Adipose tissue (tissue), 3 donors: Measurements from ENCODE around the gene FSTL5. TPM values are rescaled to one million over a fixed set of nuclear protein-coding genes. Genes with fewer than 3 reads are reported as not detected.
"Not testable (repeated sequence)": the region's sequence is repeated elsewhere in the genome, so short reads cannot be mapped to it uniquely, and the experiment has no call there.

Experiments used
- H3K27ac ChIP-seq: one replicate; pipeline ENCODE4 v1.5.1; 2013; ENCODE audit warnings: low read depth, low read length
- WGBS, 3 donors: extraction: QIAGEN DNeasy Blood & Tissue Kit; methylation state at CpG; one replicate each; pipeline ENCODE4 v1.1.7; 2013; 5-methylcytosine and 5-hydroxymethylcytosine counted together
- polyA plus RNA-seq, 3 donors: library from polyadenylated mRNA; stranded (reverse); fragments of 200-250 nt; gene quantifications; one replicate each; pipeline ENCODE4 v1.2.3, GENCODE V29; 2013
- donor health status: healthy with polysubstance abuse.
- donor health status: Bipolar disorder and iron deficiency.
- donor health status: healthy.

Gene FSTL5
- under 1 TPM in 1 of 3 donors, not detected in 2; 0.09 TPM for polyA plus RNA-seq

DNA sequence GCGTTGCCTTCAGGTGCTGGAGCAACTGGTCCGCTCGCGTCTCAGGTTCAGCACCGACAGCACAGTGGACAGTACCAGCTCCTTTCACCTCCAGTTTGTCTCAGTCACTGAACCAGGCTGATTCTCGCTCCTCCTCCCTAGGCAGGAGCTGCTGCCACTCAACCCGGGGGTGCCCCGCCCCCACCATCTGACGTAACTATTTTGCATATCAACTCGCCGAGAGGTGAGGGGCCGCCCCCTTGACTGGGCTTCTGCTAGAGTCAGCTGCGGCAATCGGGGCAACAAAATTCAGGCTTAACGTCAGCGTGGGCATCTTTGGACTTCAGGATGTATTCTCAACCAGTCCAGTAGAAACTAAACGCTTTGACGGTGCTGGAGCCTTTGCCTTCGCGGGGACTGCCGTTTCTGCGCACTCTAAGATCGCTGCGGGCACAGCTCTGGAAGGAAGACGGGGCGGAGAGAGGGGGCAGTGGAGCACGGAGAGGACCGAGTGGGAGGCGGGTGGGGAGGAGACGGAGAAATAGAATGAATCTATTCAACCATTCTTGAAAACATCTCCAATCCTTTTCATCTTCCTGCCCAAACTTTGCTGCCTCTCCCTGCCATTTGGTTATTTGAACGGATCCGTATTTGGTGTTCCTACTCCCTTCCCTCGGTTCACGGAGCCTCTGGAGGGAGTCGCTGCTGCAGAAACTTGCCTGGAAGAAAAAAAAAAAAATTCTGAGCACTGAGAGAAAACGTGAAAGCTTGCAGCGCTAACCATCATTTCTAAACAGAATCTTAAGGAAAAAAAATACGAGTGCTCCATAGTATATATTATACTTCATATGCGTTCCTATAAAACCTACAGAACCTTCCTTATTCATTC is at the start of gene FSTL5:
TSS of gene FSTL5 (minus strand) at position 109 of the 868 bp plus-strand sequence. CDS start 52,604 bp downstream, outside the sequence.
- H3K27ac ChIP-seq, result no peak within 1 kb of the TSS
- 2 to 3% (median 2%) methylated on average over 39 of the region's 39 CpGs for WGBS, 3 donors

DNA sequence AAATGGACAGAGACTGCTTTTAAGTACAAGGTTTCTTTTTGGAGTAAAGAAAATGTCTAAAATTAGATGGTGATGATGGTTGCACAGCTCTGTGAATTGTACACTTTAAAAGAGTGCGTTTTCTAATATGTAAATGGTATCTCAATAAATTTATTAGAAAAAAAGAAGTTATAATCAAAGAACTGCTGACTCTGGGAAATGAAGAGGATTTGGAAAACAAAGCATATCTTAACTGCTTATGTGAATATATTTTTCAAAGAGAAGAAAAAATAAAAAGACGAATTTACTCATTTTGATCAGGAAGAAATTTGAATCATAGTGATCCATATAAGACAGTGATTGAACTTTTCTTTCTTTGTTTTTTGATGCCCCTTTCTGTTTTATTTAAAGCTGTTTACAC is 45.9 kb upstream of the FSTL5 start:
- no peak overlapping the region for H3K27ac ChIP-seq
- WGBS, 3 donors, result 73 to 84% (median 82%) methylated on average over 2 of the region's 2 CpGs

DNA sequence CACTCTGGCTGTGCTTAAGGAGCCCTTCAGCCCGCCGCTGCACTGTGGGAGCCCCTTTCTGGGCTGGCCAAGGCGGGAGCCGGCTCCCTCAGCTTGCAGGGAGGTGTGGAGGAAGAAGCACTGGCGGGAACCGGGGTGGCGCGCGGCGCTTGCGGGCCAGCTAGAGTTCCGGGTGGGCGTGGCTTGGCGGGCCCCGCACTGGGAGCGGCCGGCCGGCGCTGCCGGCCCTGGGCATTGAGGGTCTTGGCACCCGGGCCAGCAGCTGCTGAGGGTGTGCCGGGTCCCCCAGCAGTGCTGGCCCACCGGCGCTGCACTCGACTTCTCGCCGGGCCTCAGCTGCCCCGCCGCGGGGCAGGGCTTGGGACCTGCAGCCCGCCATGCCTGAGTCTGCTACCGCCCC is 39.7 kb upstream of the FSTL5 start:
- 94 to 97% (median 95%) methylated on average over 11 to 32 of the region's 32 CpGs for WGBS, 3 donors
- not testable (repeated sequence) for H3K27ac ChIP-seq

DNA sequence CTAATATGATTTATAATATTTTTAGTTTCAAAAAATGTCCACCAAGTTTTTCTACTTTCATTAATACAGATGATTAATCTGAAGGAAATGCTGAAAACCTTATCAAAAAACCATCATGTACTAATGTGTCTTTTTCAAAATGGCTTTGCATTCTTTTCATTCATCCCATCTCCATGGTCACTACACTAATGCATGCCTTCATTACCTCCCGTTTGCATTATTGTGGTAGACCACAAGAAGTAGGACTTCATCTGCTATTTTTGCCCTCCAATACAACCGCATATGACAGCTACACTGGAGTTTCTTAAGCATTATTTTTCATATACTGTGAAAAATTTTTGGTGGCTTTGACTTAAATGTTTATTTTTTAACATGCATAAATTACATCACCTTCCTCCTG is 37.9 kb upstream of the FSTL5 start:
- no peak overlapping the region for H3K27ac ChIP-seq
- 72 to 83% (median 82%) methylated on average over 2 of the region's 2 CpGs for WGBS, 3 donors

DNA sequence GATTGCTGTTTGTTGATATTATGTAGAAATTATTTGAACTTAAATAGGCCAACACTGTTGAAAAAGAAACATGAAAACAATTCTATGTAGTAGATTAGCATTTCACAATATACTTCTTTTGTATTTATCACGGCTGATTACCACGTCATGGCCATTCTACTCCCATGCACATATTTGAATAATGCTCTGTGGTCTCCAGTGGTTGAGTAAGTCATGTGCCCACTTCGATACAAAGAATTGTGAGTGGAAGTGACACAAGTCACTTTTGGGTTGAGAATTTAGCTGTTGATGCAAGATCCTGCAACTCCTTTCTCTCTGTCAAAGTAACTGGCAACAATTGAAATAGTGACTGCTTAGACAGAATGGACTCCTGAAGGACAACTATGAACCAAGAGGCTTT is 6.7 kb upstream of the FSTL5 start:
- no peak overlapping the region for H3K27ac ChIP-seq
- 36 to 43% (median 37%) methylated on average over 3 of the region's 3 CpGs for WGBS, 3 donors

DNA sequence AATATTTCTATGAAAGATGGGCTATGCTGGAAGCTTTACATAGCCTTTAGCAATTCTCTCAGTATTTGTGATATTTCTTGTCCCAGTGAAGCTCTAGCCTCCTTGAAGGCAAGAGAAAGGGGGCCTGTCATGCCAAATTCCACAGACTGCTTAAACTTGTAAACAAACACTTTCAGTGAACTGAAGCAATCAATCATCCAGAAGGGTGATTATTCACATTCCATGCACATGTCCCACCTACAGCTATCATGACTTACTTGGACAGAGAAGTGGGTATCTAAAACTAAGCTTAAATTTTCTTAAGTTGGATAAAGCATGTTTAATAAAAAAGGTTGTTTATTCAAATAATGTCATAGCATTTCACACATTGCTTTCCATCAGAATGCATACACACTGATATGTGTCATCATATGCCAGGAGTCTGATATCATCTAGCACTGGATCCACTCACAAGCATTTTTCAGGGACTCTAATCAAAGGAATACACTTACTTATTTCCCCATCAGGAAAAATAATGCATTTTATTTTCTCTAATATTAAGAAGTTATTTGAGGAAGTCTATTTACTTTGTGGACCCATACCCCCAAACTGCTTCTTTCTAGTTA is 1.2 kb upstream of the FSTL5 start:
- no peak overlapping the region for H3K27ac ChIP-seq

DNA sequence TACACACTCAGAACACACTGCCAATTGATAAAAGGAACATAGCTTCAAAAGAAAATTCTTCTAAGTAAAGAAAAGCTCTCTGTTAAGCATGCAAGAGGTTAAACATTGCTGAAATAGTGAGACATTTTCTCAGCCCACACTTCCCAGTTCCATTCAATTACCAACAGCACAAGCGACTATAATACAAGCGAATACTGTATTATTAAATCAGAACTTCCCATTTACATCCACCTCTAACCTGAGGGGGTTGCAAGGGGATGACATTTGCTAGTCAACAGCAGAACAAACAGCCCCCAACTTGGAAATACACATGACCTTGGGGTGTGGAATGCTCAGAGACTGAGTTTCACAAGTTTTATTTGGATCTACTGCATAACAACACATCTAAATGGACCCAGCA is 1.1 kb downstream of the FSTL5 start:
- H3K27ac ChIP-seq, result no peak overlapping the region
- WGBS, 3 donors, result 21 to 48% (median 45%) methylated on average over 2 of the region's 2 CpGs

DNA sequence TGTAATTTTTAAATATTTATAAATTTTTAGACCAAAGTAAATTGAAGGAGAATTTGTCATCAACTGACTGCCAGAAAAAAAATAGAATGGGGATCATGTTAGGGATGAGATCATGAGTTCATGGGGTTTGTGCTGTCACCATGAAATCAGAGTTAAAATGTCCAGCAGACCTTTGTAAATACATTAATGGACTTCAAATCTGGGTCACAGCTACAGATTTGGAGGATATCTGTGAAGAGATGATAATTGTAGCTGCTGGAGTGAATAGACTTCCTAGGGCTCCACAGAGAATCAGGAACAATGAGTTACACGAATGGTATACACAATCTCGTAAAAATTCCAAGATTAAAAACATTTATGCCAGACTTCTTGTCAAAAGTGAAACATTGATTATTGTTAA is 6.6 kb downstream of the FSTL5 start:
- no peak overlapping the region for H3K27ac ChIP-seq
- 68 to 80% (median 76%) methylated on average over 2 of the region's 2 CpGs for WGBS, 3 donors

DNA sequence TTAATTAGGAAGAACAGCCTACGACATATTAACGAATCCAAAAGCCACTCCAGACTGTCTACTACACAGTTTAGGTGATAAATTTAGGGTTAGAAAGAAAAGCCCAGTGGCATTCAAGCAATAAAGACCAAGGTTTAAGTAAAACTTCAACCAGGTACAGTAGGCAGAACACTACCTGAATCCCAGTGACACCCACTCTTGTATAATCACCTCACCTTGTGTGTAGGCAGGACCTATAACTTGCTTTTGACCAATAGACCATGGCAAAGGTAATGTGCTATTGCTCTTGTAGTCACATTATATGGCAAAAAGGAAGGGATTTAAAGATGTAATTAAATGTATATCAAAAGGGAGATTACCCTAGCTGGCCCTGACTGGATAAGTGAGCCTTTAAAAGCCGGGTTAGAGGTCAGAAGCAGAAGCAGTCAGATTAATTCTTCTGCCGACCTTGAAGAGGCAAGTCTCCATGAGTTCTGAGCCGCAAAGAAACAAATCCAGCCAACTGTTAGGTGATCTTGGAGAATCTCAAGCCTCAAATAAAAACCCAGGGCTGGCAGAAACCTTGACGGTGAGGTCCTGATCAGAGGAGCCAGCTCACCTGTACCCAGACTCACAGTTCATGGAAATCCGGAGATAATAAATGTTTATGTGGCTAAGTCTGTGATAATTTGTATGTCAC is 8.8 kb downstream of the FSTL5 start:
- WGBS, 3 donors, result 66 to 73% (median 67%) methylated on average over 7 of the region's 7 CpGs
- H3K27ac ChIP-seq, result no peak overlapping the region

DNA sequence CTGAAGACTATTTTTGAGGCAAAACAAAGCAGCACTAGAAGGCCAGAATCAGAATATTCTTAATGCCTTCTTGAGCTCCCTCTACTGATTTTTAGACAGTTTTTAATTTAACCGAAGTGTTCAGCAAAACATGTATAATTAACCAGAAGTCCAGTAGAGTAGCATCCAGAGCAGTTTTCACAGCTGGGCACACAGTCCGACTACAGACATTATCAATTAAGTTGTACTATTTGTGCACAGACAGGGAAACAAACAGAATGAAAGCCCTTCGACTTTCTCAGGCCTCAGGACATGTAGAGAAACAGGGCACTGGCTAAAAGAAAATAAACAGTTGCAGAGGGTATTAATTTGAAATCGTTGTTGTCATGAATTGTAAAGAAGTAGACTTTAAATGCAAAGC is 11.9 kb downstream of the FSTL5 start:
- WGBS, 3 donors, result 23 to 63% (median 56%) methylated on average over 4 of the region's 4 CpGs
- no peak overlapping the region for H3K27ac ChIP-seq

DNA sequence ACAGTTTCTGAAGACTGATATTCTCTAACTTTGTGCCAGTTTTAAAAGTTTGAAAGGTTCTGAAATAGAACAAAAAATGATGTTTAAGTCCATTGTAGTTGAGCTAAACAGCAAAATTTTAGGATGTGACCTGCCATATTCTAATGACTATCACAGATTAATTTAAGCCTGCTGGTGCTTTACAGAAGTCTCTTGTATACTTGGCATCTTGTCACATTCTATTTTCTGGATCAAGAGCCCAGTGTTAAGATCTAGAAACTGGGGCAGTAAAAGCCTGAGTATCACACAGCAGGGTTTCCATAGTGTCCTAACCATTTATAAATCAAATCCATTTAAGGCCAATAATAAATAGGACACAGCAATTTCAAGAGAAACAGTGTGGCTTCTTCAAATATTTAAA is 12.4 kb downstream of the FSTL5 start:
- H3K27ac ChIP-seq, result no peak overlapping the region

DNA sequence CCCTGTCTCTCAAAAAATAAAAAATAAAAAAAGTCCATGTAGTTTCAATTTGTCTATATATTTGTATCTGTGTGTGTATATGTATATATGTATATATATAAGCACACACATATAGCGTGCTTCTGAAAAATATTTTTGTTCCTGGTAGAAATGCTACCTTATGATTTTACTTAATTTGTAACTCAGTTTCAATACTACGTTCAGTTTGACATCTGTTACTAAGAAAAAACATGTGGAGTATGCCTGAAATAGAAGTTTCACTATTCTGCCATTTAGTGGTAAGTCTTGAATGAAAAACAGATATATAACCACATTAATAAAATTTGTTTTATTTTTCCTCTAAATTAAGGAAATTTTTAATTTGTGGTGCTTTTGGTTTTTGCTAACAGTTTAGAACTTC is 14.2 kb downstream of the FSTL5 start:
- no peak overlapping the region for H3K27ac ChIP-seq
- 80 to 81% (median 80%) methylated on average over 2 of the region's 2 CpGs for WGBS, 3 donors

DNA sequence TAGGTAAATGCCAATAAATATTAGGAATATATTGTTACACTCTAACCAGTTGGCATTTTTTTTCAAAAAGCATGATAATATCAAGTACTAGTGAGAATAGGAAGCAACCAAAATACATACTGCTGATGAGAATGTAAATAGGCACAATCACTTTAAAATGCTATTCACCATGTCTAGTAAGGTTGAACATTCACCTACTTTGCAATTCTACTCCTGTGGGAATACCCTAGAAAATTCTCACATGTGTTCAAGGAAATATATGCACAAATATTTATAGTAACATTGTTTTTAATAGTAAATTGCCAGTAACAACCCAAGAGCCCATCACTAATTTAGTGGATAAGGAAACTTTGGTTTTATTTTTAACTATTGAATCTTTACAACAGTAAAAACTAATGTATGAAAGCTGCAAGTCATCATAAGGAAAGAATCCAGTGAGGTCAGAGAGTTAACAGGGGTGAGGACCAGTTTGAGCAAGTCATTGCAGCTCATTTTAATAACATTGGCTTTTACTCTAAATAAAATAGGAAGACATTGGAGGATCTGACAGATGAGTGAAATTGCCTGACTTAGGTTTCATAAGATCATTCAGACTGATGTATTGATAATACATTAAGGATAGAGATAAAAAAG is 23.6 kb downstream of the FSTL5 start:
- no peak overlapping the region for H3K27ac ChIP-seq

DNA sequence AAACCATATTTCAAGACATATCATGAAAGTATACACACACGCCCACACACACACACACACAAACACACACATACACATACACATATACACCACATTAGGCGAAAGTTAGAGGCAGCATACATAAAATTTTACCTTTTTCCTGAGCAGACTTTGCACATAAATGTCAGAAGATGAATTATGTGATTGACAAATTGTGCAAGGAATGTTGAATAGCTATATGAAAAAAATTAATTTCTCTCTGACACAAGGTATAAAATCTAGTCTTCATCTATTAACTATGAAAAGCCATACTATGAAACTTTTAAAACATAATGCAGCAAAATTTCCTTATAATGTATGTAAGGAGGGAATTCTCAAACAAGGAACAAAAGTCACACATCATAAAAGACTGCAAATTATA is 24.4 kb downstream of the FSTL5 start:
- H3K27ac ChIP-seq, result no peak overlapping the region
- WGBS, 3 donors, result 58 to 71% (median 64%) methylated on average over 2 of the region's 2 CpGs

DNA sequence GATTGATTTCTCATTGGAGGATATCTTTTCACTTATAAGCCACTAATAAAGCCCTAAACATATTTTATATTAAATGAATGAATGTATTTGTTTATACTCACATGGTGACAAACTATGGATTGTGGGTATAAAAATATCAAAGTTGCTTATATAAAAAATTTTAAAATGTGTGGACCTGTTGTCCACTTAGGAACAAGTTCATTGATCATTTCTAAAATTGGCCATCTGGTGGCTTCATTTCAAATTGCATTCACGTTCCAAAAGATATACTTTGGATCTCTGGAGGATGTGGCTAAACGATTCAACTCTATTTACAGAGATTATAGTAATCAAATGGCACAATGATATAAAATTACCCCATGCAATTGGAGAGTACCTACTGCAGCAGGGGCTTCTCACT is 32.5 kb downstream of the FSTL5 start:
- H3K27ac ChIP-seq, result no peak overlapping the region
- 35 to 45% (median 45%) methylated on average over 2 of the region's 2 CpGs for WGBS, 3 donors

DNA sequence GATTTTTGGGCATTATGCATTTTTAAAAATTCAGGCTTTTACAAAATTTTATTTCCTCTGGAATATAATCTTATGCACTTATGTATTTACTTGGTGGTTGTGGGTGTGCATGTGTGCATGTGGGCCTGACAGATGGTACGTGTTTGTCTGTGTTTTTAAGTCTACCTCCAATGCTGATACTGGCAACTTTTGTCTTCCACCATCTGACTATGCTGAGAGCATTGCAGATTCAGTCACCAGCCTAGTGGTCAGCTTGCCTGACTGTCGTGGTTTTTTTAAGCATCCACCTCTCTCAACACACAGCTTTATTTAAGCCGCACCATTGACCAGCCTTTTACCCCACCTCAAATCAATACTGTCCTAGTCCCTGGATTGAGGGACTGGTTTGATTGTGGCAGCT is 37.1 kb downstream of the FSTL5 start:
- 44 to 62% (median 58%) methylated on average over 3 of the region's 3 CpGs for WGBS, 3 donors
- H3K27ac ChIP-seq, result no peak overlapping the region

DNA sequence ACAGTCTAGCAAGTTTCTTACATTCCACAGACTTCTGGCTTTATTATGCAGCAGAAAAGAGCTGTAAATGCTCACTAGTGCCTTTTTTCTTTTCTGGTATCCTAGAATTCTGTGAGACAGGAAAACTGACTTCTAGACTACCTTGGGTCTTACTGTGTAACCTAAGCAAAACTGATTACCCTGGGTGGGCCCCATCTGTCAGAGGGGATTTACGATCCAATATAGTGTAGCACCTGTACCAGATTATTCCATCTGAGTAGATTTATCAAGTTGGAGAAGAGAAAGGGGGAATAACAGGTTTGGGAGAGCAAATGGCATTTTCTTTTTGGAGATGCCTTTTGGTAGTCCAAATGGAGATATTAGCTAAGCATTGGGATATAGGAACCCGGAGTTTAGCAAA is 46.7 kb downstream of the FSTL5 start:
- 60 to 74% (median 66%) methylated on average over 2 of the region's 2 CpGs for WGBS, 3 donors

DNA sequence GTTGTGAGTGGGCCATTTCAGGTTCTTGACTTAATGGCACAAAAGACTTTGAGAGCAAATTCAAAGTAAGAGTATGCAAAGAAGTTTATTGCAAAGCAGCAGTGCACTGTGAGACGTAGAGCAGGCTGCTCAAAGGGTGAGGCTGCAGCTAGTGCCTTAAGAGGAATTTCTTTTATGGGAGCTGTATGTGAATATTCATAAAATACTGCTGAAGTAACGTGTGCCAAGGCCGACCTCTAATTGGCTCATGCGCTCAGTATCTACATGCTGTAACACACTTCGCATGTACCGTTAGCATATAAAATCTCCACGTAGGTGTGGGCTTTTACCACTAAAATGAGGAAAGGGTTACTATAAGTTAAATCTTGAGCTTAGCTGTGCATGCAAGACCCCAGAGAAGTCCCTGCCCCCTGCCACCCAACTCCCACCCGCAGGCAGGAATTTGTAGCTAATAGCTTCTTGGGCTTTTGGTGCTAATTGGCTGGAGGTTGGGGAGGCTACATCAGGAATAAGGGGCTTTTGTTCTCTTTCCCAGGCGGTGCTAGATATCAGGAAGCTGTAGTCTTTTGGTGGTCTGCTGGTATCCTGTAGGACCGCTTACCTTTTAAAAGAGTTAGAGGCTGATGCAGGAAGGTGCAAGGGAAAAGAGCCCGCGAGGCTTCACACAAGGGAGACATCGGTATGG is 47.6 kb downstream of the FSTL5 start:
- no peak overlapping the region for H3K27ac ChIP-seq
- WGBS, 3 donors, result 47 to 66% (median 54%) methylated on average over 13 of the region's 13 CpGs

More for the DNA sequence above, 46.7 kb downstream of the FSTL5 start:
- no peak overlapping the region for H3K27ac ChIP-seq

DNA sequence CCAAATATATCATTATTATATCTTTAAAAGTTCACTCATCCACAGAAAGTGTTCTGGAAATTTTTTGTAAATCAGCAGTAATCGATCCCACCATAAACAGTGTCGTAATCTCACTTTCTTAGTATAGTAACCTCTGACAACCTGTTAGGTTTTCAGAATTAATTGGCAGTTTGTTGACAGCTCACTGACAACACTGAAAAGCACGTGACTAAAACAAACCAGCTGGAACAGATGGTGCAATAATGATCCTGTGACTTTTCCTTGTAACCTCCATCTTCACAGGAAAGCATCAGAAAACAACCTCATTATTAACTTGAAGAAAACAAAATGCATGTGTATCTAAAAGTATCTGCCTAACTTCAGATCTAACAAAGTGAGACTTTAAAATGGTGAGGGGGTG is 48.5 kb downstream of the FSTL5 start:
- 17 to 44% (median 42%) methylated on average over 3 of the region's 3 CpGs for WGBS, 3 donors
- H3K27ac ChIP-seq, result no peak overlapping the region
